Right kidney (tissue), 1 donor: ENCODE results near the gene TACR2.

Source experiments
- DNase-seq: peaks from one replicate; pipeline ENCODE4 v3.0.0-alpha.2; 2016

TACR2 gene

GRCh38 chr10:69372126-69372980, 44.4 kb downstream of the TACR2 start:
- DNase-seq, result no peak

- DNase-seq, result no peak
Observed at GRCh38 chr10:69367469-69367868, 49.2 kb downstream of the TACR2 start.

- DNase-seq, result no peak
Observed at GRCh38 chr10:69366738-69367137, 50.0 kb downstream of the TACR2 start.

- DNase-seq, result no peak
Observed at GRCh38 chr10:69364232-69364940, 52.3 kb downstream of the TACR2 start.

- DNase-seq, result no peak
Observed at GRCh38 chr10:69363666-69364065, 53.1 kb downstream of the TACR2 start.

- DNase-seq, result no peak
Observed at GRCh38 chr10:69362471-69362954, 54.2 kb downstream of the TACR2 start.

GRCh38 chr10:69361303-69361614, 55.5 kb downstream of the TACR2 start:
- no peak for DNase-seq

GRCh38 chr10:69360485-69361302, 56.0 kb downstream of the TACR2 start:
- no peak for DNase-seq

GRCh38 chr10:69359594-69359993, 57.1 kb downstream of the TACR2 start:
- no peak for DNase-seq

GRCh38 chr10:69359148-69359547, 57.6 kb downstream of the TACR2 start:
- no peak for DNase-seq

- DNase-seq, result no peak
Observed at GRCh38 chr10:69358148-69358795, 58.4 kb downstream of the TACR2 start.

- DNase-seq, result no peak
Observed at GRCh38 chr10:69356187-69356586, 60.5 kb downstream of the TACR2 start.

- no peak for DNase-seq
Observed at GRCh38 chr10:69353977-69354635, 62.6 kb downstream of the TACR2 start.
